MCF 10A (cell line): ENCODE data around the gene CD9. TPM values are rescaled to one million over a fixed set of nuclear protein-coding genes. Genes with fewer than 3 reads are reported as not detected.

Experiments
- BruUV-seq: library from RNA; stranded (reverse); fragments of 400-500 nt; replicated peaks from 2 replicates; lab custom pipeline; 2021; lab: Mats Ljungman, UMichigan
- CTCF ChIA-PET: fragments of 300-600 bp; sonication (Branson Sonifier 250); formaldehyde crosslinking; extraction: SDS; loops from one replicate; lab custom pipeline; 2021; ENCODE audit warnings: antibody characterized with exemption, inconsistent platforms; lab: Yijun Ruan, JAX
- POLR2A ChIA-PET: fragments of 300-600, 350-650 bp; sonication (Branson Sonifier 250); formaldehyde crosslinking; extraction: SDS; loops from one replicate; lab custom pipeline; 2020; ENCODE audit warnings: antibody characterized with exemption, inconsistent platforms; lab: Yijun Ruan, JAX
- DNase-seq: peaks from one replicate; pipeline ENCODE4 v3.0.0-alpha.2; 2018; ENCODE audit not compliant: unreplicated experiment
- H3K27ac Mint-ChIP-seq: one replicate; pipeline ENCODE4 v1.8.0; 2022; ENCODE audit warnings: mild to moderate bottlenecking, low read depth, mixed read lengths; ENCODE audit not compliant: unreplicated experiment
- H3K27me3 Mint-ChIP-seq: one replicate; pipeline ENCODE4 v1.8.0; 2022; ENCODE audit warnings: mixed read lengths; ENCODE audit not compliant: insufficient read depth, unreplicated experiment
- H3K36me3 Mint-ChIP-seq: one replicate; pipeline ENCODE4 v1.8.0; 2022; ENCODE audit warnings: mild to moderate bottlenecking, moderate library complexity, mixed read lengths; ENCODE audit not compliant: insufficient read depth, unreplicated experiment
- H3K4me1 Mint-ChIP-seq: one replicate; pipeline ENCODE4 v1.8.0; 2022; ENCODE audit warnings: mixed read lengths; ENCODE audit not compliant: insufficient read depth, unreplicated experiment
- H3K4me3 Mint-ChIP-seq: one replicate; pipeline ENCODE4 v1.8.0; 2022; ENCODE audit warnings: mild to moderate bottlenecking, moderate library complexity, mixed read lengths; ENCODE audit not compliant: unreplicated experiment
- H3K9me3 Mint-ChIP-seq: one replicate; pipeline ENCODE4 v1.8.0; 2022; ENCODE audit warnings: mixed read lengths; ENCODE audit not compliant: unreplicated experiment
- CTCF ChIP-seq: fragments of 200-600 bp; IDR thresholded peaks from one replicate; pipeline ENCODE4 v1.8.0; 2022; ENCODE audit warnings: antibody characterized with exemption, mild to moderate bottlenecking; ENCODE audit not compliant: unreplicated experiment
- intact Hi-C: fragments of 100-400 bp; cut with micrococcal nuclease; formaldehyde crosslinking; loops from 2 replicates; pipeline ENCODE4 v1.14.1; 2022
- total RNA-seq: library from RNA; stranded (reverse); gene quantifications from 2 replicates; pipeline ENCODE4 v1.2.3, GENCODE V29; 2022

CD9 gene
- total RNA-seq, 1 experiment from 2014 or later = 31.1 TPM

GRCh38 chr12:6236641-6236940, 36.4 kb downstream of the CD9 start:
- Mint-ChIP-seq H3K9me3 (no peaks in the 10 kb centered on the region), H3K4me3 (no peak overlapping the region), H3K27me3 (no peaks in the 10 kb centered on the region), H3K4me1 (peaks cover 5% of the 10 kb centered on the region), H3K27ac (no peak overlapping the region), H3K36me3 (peaks cover 44% of the 10 kb centered on the region)
- ChIA-PET POLR2A (no interaction called here), CTCF (no interaction called here)
- no TSS peak for BruUV-seq
- intact Hi-C loops = no loop called here
- TF ChIP-seq CTCF = no peak
- DNase-seq = no peak

GRCh38 chr12:6237830-6238229, 37.6 kb downstream of the CD9 start:
- CTCF ChIA-PET = no interaction called here
- POLR2A ChIA-PET = interaction anchor here (1.0 kb wide), 1 partner anchor 12 kb away, joined by 3 read pairs; no protein-coding TSS in a partner anchor
- intact Hi-C loops = no loop called here
- Mint-ChIP-seq H3K27ac (no peak overlapping the region), H3K27me3 (no peaks in the 10 kb centered on the region), H3K36me3 (peaks cover 42% of the 10 kb centered on the region), H3K9me3 (no peaks in the 10 kb centered on the region), H3K4me3 (no peak overlapping the region), H3K4me1 (peaks cover 4% of the 10 kb centered on the region)
- DNase-seq = no peak
- no peak for TF ChIP-seq CTCF
- BruUV-seq = no TSS peak

GRCh38 chr12:6238875-6239274, 38.7 kb downstream of the CD9 start:
- POLR2A ChIA-PET = no interaction called here
- DNase-seq = no peak
- TF ChIP-seq CTCF = no peak
- BruUV-seq = no TSS peak
- no peak overlapping the region for H3K4me3 Mint-ChIP-seq
- H3K9me3 Mint-ChIP-seq = no peaks in the 10 kb centered on the region
- CTCF ChIA-PET = no interaction called here
- peaks cover 38% of the 10 kb centered on the region for H3K36me3 Mint-ChIP-seq
- H3K27me3 Mint-ChIP-seq = no peaks in the 10 kb centered on the region
- no peaks in the 10 kb centered on the region for H3K4me1 Mint-ChIP-seq
- intact Hi-C loops = no loop called here
- no peak overlapping the region for H3K27ac Mint-ChIP-seq

- no peaks in the 10 kb centered on the region for H3K27me3 Mint-ChIP-seq
- no peaks in the 10 kb centered on the region for H3K9me3 Mint-ChIP-seq
- CTCF ChIA-PET = interaction anchor here (1.1 to 1.9 kb wide), 6 partner anchors 11 to 49 kb away, joined by 3 to 9 read pairs (median 4); no protein-coding TSS in a partner anchor
- POLR2A ChIA-PET = interaction anchor here (1.0 to 2.6 kb wide), 6 partner anchors 12 to 36 kb away, joined by 3 to 15 read pairs (median 6); no protein-coding TSS in a partner anchor
- peak; percentile 45 for DNase-seq
- H3K27ac Mint-ChIP-seq = no peak overlapping the region
- H3K4me3 Mint-ChIP-seq = no peak overlapping the region
- TF ChIP-seq CTCF = no peak
- H3K36me3 Mint-ChIP-seq = peaks cover 24% of the 10 kb centered on the region
- BruUV-seq = no TSS peak
- intact Hi-C loops = no loop called here
- no peaks in the 10 kb centered on the region for H3K4me1 Mint-ChIP-seq
These were observed 41.3 kb downstream of the CD9 start for GRCh38 chr12:6241495-6241894.
